Right hindlimb (tissue), 1 donor: ENCODE results near the gene TMEM138.

Source experiments
- DNase-seq: peaks from one replicate; pipeline ENCODE4 v3.0.0-alpha.2; 2018

The TMEM138 gene

DNA sequence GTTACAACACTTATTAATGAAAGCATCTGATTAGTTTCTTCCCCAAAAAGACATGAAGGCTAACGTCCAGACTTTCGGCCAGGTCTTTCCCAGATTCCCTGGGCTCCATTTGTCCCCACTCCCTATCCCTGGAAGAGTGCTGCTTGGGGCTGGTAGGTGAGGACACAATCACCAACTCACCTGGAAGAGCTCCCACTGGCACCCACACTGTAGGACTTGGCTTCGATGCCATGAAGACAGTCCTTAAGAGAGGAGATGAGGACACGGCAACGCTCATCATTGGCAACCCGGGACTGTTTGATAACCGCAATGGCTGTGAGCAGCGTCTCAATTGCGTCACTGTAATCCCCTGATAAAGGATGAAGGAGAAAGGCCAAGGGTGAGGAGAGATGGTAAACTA lies 49.4 kb downstream of the TMEM138 start:
- DNase-seq, result no peak

DNA sequence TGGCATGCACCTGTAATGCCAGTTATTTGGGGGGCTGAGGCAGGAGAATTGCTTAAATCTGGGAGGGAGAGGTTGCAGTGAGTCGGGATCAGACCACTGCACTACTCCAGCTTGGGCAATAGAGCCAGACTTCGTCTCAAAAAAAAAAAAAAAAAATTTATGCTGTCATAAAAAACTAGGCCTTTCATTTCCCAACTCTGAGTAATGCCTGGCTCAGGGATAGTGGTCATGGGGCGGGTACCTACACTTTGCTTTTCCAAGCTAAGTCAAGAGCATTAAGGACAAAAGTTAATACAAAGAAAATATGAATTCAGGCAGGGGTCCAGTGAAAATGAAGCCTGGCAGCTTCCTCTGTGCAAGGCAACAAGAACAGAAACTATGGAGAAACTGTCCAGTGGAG lies 51.3 kb downstream of the TMEM138 start:
- no peak for DNase-seq

DNA sequence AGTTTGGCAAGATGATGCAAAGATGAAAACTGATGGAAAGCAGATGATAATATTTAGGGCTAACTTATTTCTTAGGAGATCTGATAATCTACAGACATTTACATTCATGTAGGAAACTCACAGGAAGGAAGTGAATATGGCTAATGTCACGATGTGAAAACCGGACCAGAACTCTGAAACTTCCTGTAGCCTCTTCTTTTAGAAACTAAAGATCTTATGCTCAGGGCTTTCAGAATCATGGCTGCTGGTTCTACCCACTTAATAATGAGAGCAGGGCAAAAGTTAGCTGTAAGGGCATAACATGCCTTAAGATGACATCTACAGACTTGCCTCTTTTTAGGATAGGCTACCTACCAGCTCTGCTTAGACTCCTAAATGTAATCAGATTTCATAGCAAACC lies 52.4 kb downstream of the TMEM138 start:
- no peak for DNase-seq

DNA sequence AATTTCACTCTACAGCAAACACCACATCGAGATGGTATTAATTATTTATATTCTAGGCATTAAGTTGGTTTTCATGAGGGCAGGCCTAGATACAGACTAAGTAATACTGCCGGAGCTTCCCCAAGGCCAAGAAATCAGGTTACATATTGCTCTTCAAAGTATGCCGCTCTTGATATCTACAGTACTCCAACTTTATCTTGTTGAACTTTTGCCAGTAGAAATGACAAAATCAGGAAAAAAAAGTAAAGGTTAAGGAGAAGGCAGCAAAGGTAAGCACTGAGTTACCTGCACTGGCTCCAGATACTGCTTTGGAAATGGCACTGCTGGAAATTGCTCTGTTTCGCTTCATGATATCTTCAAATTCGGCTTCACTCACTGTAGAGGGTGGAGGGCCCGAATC lies 53.2 kb downstream of the TMEM138 start:
- DNase-seq, result no peak

DNA sequence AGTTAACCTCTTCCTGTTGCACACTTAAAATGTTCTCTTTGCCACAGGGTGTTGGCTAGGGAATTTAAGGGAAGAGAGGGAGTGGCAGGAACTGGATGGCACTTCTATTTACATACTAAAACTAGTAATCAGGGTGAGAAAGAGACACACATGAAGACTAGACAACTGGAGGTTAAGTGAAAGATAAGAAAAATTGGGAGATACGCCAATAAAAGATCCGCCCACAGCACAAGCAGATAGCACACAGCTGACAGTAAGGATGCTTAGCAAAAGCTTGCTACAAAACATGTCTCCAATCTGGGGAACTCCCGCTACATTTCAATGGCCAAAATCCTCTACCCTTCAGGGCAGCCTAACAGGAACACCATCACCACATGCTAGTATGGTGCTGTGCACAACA lies 54.8 kb downstream of the TMEM138 start:
- no peak for DNase-seq

DNA sequence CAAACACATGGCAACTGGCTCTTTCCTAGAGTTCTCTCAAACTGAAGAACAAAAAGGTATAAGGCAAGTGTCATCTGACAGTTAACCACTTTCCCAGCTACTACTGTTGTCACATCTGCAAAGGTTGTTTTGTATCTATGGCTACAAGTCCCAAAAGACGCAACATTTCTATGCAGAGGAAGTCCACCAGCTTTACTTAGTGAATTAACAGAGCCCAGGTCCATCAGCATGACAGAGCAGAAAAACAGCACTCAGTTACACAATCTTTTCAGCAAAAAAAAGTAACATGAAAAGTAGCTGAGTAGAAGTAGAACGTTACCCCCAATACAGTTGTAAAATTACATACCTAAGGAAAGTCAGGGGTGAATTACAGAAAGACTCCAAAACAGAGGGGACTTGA lies 55.5 kb downstream of the TMEM138 start:
- no peak for DNase-seq

DNA sequence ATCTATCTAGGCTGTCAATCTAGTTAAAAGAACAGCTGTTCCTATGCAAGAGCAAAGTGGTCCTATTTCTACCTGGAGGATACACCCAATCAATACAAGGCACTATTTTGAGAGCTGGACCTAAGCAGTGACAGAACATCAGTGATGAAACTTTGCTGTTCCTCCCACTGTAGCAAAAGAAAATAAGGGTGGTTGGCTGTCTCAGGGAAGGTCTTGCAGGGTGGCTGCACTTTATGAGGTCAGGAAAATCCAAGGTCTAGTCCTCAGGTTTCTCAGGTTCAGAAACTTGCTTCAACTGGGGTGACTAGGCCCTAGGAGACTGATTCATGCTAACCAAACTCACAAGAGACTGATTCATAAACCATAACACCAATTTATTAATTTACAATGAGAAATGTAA lies 56.0 kb downstream of the TMEM138 start:
- DNase-seq, result no peak
